D721Med (cell line): ENCODE measurements around the gene LGMN.

ENCODE experiments used
- DNase-seq: peaks from one replicate; pipeline ENCODE4 v3.0.0; 2011; ENCODE audit warnings: low spot score; ENCODE audit not compliant: insufficient read length
- FAIRE-seq: peaks from 2 replicates; lab custom pipeline; 2011; peaks lifted over from hg19 to GRCh38; lab: Jason Lieb, UNC
- CTCF ChIP-seq: IDR thresholded peaks from 2 replicates; pipeline ENCODE4 v1.5.1; 2012; ENCODE audit warnings: mild to moderate bottlenecking, control low read depth; ENCODE audit not compliant: insufficient read depth; ENCODE audit errors: missing control alignments

Gene LGMN

GRCh38 chr14:92679246-92679645 lies 69.2 kb downstream of the LGMN start:
- no peak for DNase-seq
- no peak for TF ChIP-seq CTCF
- FAIRE-seq, result no peak

GRCh38 chr14:92678766-92679165 lies 69.7 kb downstream of the LGMN start:
- TF ChIP-seq CTCF, result no peak
- DNase-seq (no peak), FAIRE-seq (no peak)

- no peak for DNase-seq
- no peak for TF ChIP-seq CTCF
- no peak for FAIRE-seq
Measured at GRCh38 chr14:92677955-92678354, 70.5 kb downstream of the LGMN start.

GRCh38 chr14:92677087-92677668 lies 71.2 kb downstream of the LGMN start:
- FAIRE-seq, result no peak
- DNase-seq, result no peak
- TF ChIP-seq CTCF, result no peak

GRCh38 chr14:92676403-92677086 lies 71.9 kb downstream of the LGMN start:
- no peak for FAIRE-seq
- TF ChIP-seq CTCF, result no peak
- DNase-seq, result no peak

- no peak for FAIRE-seq
- no peak for TF ChIP-seq CTCF
- DNase-seq, result no peak
Measured at GRCh38 chr14:92675976-92676375, 72.5 kb downstream of the LGMN start.

- TF ChIP-seq CTCF, result no peak
- DNase-seq, result no peak
- no peak for FAIRE-seq
Measured at GRCh38 chr14:92675421-92675820, 73.0 kb downstream of the LGMN start.
